Parathyroid adenoma (tissue), 2 donors: Measurements from ENCODE around the gene ZEB1.

Source experiments
- H2AFZ ChIP-seq: fragments of 300-600 bp; sonication (generic); one replicate; pipeline ENCODE4 v1.7.0; 2017; ENCODE audit warnings: antibody characterized with exemption, mild to moderate bottlenecking
- H3K27ac ChIP-seq: fragments of 300-600 bp; sonication (generic); one replicate; pipeline ENCODE4 v1.7.0; 2017
- H3K27me3 ChIP-seq: fragments of 300-600 bp; sonication (generic); one replicate; pipeline ENCODE4 v1.7.0; 2017; ENCODE audit warnings: low read length; ENCODE audit not compliant: control insufficient read depth, insufficient read depth
- H3K36me3 ChIP-seq: fragments of 300-600 bp; sonication (generic); one replicate; pipeline ENCODE4 v1.7.0; 2017; ENCODE audit warnings: low read length; ENCODE audit not compliant: control insufficient read depth, insufficient read depth
- H3K4me1 ChIP-seq: fragments of 300-600 bp; sonication (generic); one replicate; pipeline ENCODE4 v1.7.0; 2017; ENCODE audit warnings: control low read depth
- H3K4me2 ChIP-seq: fragments of 300-600 bp; sonication (generic); one replicate; pipeline ENCODE4 v1.7.0; 2017; ENCODE audit warnings: low read length
- H3K4me3 ChIP-seq: fragments of 300-600 bp; sonication (generic); one replicate; pipeline ENCODE4 v1.7.0; 2017; ENCODE audit warnings: low read depth, low read length
- H3K79me2 ChIP-seq: fragments of 300-600 bp; sonication (generic); one replicate; pipeline ENCODE4 v1.7.0; 2017; ENCODE audit warnings: control low read depth
- H3K9ac ChIP-seq: fragments of 300-600 bp; sonication (generic); one replicate; pipeline ENCODE4 v1.7.0; 2017; ENCODE audit warnings: mild to moderate bottlenecking
- H3K9me3 ChIP-seq: fragments of 300-600 bp; sonication (generic); one replicate; pipeline ENCODE4 v1.7.0; 2017; ENCODE audit warnings: low read length; ENCODE audit not compliant: control insufficient read depth
- TF ChIP-seq, protein P1 (sequence below): fragments of 300-600 bp; sonication (generic); IDR thresholded peaks from one replicate; pipeline ENCODE4 v1.7.0; 2017; ENCODE audit warnings: antibody characterized with exemption, mild to moderate bottlenecking
- donor health status: primary hyperparathyroidism.

Gene ZEB1

DNA sequence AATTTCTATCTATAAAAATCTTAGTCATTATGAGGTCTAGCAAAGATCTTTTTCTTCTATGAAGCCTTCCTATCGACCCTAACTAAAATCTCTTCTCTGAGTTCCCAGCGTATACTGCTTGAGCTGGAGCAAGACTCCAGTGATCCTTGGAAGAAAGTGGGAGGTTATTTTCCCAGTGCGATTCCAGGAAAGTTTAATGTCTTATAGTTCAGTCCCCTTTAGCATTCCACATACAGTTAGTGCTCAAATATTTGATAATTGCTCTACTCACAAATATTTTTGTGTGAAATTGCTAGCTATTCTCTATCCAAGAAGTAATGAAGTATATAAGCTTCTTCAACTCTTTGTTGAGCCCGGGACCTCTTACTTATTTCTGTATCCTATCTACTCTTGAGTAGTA, 47.7 kb downstream of the ZEB1 start:
- TF ChIP-seq, protein P1, sequence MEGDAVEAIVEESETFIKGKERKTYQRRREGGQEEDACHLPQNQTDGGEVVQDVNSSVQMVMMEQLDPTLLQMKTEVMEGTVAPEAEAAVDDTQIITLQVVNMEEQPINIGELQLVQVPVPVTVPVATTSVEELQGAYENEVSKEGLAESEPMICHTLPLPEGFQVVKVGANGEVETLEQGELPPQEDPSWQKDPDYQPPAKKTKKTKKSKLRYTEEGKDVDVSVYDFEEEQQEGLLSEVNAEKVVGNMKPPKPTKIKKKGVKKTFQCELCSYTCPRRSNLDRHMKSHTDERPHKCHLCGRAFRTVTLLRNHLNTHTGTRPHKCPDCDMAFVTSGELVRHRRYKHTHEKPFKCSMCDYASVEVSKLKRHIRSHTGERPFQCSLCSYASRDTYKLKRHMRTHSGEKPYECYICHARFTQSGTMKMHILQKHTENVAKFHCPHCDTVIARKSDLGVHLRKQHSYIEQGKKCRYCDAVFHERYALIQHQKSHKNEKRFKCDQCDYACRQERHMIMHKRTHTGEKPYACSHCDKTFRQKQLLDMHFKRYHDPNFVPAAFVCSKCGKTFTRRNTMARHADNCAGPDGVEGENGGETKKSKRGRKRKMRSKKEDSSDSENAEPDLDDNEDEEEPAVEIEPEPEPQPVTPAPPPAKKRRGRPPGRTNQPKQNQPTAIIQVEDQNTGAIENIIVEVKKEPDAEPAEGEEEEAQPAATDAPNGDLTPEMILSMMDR, result no peak
- Histone ChIP-seq H3K79me2 (no peaks in the 10 kb centered on the region), H3K4me2 (no peak overlapping the region), H2AFZ (no peak overlapping the region), H3K27ac (no peak overlapping the region), H3K9ac (no peak overlapping the region), H3K9me3 (no peaks in the 10 kb centered on the region), H3K4me3 (no peak overlapping the region), H3K36me3 (no peaks in the 10 kb centered on the region), H3K4me1 (no peaks in the 10 kb centered on the region), H3K27me3 (no peaks in the 10 kb centered on the region)

DNA sequence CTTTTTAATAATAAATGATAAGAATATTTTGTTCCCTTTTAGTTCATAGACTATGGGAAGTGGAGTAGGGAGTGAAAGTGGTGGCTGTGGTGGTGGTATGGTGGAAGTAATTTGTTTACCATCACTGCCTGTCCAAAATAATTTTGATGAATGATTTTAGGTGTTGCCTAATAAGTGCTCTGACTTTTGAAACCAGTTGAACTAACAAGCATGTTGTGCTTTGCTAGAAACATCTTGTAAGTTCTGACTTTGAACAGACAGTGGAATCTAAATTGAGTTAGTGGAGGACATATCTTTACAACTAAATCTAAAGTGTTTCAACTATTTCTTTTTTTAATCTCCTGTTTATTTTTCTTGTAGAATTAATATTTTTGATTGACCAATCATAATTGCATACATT, 49.7 kb downstream of the ZEB1 start:
- Histone ChIP-seq H3K9ac (no peak overlapping the region), H2AFZ (no peak overlapping the region), H3K4me2 (no peak overlapping the region), H3K4me1 (no peaks in the 10 kb centered on the region), H3K27me3 (no peaks in the 10 kb centered on the region), H3K9me3 (no peaks in the 10 kb centered on the region), H3K36me3 (no peaks in the 10 kb centered on the region), H3K4me3 (no peak overlapping the region), H3K79me2 (no peaks in the 10 kb centered on the region), H3K27ac (no peak overlapping the region)
- TF ChIP-seq, protein P1, result no peak

DNA sequence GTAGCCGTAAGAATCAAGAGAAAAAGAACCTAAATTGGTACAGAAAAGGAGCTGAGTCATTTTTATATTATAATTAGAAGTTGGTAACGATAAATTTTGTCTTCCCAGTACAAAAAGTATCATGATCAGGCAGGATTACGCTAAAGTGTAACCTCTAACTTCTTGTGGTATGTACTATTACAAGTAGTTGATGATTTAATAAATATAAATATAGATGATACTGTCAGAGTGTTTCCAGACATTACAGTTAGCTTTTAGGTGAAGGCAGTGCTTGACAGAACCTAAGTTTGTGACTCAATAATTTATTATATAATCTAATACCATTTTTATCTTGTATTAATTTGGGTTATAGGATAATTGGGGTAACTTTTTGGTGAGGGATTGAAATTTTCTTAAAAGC, 53.4 kb downstream of the ZEB1 start:
- Histone ChIP-seq H3K36me3 (no peaks in the 10 kb centered on the region), H3K4me2 (no peak overlapping the region), H3K27ac (no peak overlapping the region), H3K9me3 (no peaks in the 10 kb centered on the region), H3K79me2 (no peaks in the 10 kb centered on the region), H3K9ac (no peak overlapping the region), H3K27me3 (no peaks in the 10 kb centered on the region), H3K4me1 (no peaks in the 10 kb centered on the region), H2AFZ (no peak overlapping the region), H3K4me3 (no peak overlapping the region)
- TF ChIP-seq, protein P1, result no peak

DNA sequence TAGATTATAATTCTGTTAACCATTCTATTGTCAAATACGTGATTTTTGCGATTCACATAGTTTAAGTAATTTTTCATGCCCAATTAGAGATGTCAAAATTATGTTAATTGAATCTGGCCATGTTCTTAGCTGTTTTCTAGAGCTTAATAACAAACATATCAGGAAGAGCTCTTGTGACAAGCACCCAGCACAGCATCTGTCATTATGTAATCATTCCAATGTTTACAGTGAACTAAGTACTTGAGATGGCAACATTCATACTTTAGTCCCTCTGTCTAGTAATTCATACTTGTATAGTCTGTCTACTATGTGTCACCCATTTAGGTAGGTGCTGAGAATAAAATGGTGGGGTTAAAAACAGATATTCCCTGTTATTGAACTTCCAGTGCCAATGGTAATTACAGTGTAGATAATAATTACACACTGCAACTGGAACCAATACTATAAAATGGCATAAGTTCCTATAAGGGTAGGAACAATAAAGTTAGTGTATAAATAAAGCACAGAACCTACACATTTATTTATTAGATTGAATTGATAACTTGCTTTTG, 55.2 kb downstream of the ZEB1 start:
- H3K4me1 ChIP-seq, result no peaks in the 10 kb centered on the region
- H3K36me3 ChIP-seq, result no peaks in the 10 kb centered on the region
- H3K27me3 ChIP-seq, result no peaks in the 10 kb centered on the region
- H3K9me3 ChIP-seq, result no peaks in the 10 kb centered on the region
- no peak overlapping the region for H3K4me3 ChIP-seq
- no peak overlapping the region for H3K4me2 ChIP-seq
- H3K27ac ChIP-seq, result no peak overlapping the region
- H3K9ac ChIP-seq, result no peak overlapping the region
- no peaks in the 10 kb centered on the region for H3K79me2 ChIP-seq
- H2AFZ ChIP-seq, result no peak overlapping the region
- TF ChIP-seq, protein P1, result no peak

DNA sequence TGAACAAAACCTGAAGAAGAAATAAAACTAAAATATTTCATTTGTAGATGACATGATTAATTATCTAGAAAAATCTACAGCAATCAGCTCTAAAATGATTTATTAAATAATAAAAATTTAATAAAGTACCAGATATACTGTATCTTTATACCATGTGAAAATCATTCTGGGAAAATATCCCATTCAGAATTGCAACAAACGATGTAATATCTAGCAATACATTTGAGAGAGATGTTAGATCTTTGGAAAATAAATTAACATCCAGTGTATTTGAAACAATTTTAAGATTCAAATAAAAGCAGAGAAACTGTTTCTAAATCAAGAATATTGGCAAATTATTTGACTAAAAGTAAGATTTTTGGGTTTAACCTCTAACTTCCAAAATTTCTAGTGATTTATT, 62.2 kb downstream of the ZEB1 start:
- Histone ChIP-seq H3K4me3 (no peak overlapping the region), H3K79me2 (no peaks in the 10 kb centered on the region), H3K27ac (no peak overlapping the region), H3K9ac (no peak overlapping the region), H3K4me2 (no peak overlapping the region), H3K36me3 (no peaks in the 10 kb centered on the region), H3K4me1 (no peaks in the 10 kb centered on the region), H3K27me3 (no peaks in the 10 kb centered on the region), H2AFZ (no peak overlapping the region), H3K9me3 (no peaks in the 10 kb centered on the region)
- TF ChIP-seq, protein P1, result no peak
